Measurements from ENCODE around the gene BCL6.

GRCh38 chr3:187696021-187696420 lies 49.2 kb downstream of the BCL6 start:
- TF ChIP-seq CTCF (IDR thresholded peaks at IDR 0.05; ENCODE audit: low read length): no peak
- TF ChIP-seq EZH2 (IDR thresholded peaks at IDR 0.05; ENCODE audit: borderline replicate concordance, low read length): no peak
